Breast epithelium (tissue), 3 donors: ENCODE data around the gene TGFB2.

ENCODE experiments used
- CTCF ChIP-seq, 3 donors: fragments of 450-650 bp; IDR thresholded peaks; one replicate each; pipeline ENCODE4 v1.5.1; 2016 to 2017; ENCODE audit warnings: antibody characterized with exemption in 3 of 3, mild to moderate bottlenecking in 3 of 3, moderate library complexity in 3 of 3
- POLR2AphosphoS5 ChIP-seq, 3 donors: sonication (generic); formaldehyde crosslinking; IDR thresholded peaks; one replicate each; pipeline ENCODE4 v1.6.1; 2017; ENCODE audit warnings: antibody characterized with exemption in 3 of 3

- no peak for TF ChIP-seq CTCF (IDR thresholded peaks at IDR 0.05)
- no peak for TF ChIP-seq POLR2AphosphoS5 (IDR thresholded peaks at IDR 0.05)
Measured at GRCh38 chr1:218383681-218384080, 38.5 kb downstream of the TGFB2 start.
